MM.1S (cell line): ENCODE results near the gene KSR2.

Experiments used
- EZH2 ChIP-seq: fragments of 300-600 bp; sonication (generic); optimal IDR thresholded peaks from 2 replicates; pipeline ENCODE3; 2017; ENCODE audit warnings: low read depth, mild to moderate bottlenecking, antibody characterized with exemption, low read length, mixed read lengths
- TF ChIP-seq, protein P1 (sequence below): fragments of 300-600 bp; sonication (generic); IDR thresholded peaks from 2 replicates; pipeline ENCODE4 v1.5.1; 2016; ENCODE audit warnings: antibody characterized with exemption, low read length, mixed read lengths

- TF ChIP-seq, protein P1, sequence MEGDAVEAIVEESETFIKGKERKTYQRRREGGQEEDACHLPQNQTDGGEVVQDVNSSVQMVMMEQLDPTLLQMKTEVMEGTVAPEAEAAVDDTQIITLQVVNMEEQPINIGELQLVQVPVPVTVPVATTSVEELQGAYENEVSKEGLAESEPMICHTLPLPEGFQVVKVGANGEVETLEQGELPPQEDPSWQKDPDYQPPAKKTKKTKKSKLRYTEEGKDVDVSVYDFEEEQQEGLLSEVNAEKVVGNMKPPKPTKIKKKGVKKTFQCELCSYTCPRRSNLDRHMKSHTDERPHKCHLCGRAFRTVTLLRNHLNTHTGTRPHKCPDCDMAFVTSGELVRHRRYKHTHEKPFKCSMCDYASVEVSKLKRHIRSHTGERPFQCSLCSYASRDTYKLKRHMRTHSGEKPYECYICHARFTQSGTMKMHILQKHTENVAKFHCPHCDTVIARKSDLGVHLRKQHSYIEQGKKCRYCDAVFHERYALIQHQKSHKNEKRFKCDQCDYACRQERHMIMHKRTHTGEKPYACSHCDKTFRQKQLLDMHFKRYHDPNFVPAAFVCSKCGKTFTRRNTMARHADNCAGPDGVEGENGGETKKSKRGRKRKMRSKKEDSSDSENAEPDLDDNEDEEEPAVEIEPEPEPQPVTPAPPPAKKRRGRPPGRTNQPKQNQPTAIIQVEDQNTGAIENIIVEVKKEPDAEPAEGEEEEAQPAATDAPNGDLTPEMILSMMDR, result no peak
- TF ChIP-seq EZH2, result no peak
Observed at GRCh38 chr12:118017926-118018325, 49.1 kb upstream of the KSR2 start.
